BE2C (cell line): Measurements from ENCODE around the gene N4BP3.

Experiments used
- DNase-seq: peaks from one replicate; pipeline ENCODE4 v3.0.0-alpha.2; 2020
- H3K27me3 ChIP-seq: fragments of 250-450 bp; sonication (Bioruptor Pico); 2 replicates; pipeline ENCODE4 v1.5.1; 2020; ENCODE audit warnings: mild to moderate bottlenecking
- H3K36me3 ChIP-seq: fragments of 250-450 bp; sonication (Bioruptor Pico); 2 replicates; pipeline ENCODE4 v1.5.1; 2020; ENCODE audit warnings: mild to moderate bottlenecking
- H3K4me1 ChIP-seq: fragments of 250-450 bp; sonication (Bioruptor Pico); 2 replicates; pipeline ENCODE4 v1.5.1; 2020
- H3K4me3 ChIP-seq: 2 replicates; pipeline ENCODE4 v1.5.1; 2011; ENCODE audit warnings: low read depth, low read length
- H3K9me3 ChIP-seq: fragments of 250-450 bp; sonication (Bioruptor Pico); 2 replicates; pipeline ENCODE4 v1.5.1; 2020
- CTCF ChIP-seq: IDR thresholded peaks from 2 replicates; pipeline ENCODE4 v1.5.1; 2012; ENCODE audit warnings: mild to moderate bottlenecking, low read depth, low read length

N4BP3 gene

GRCh38 chr5:178174456-178174855 is 61.1 kb downstream of the N4BP3 start:
- H3K27me3 ChIP-seq, result no peaks in the 10 kb centered on the region
- no peak for TF ChIP-seq CTCF
- no peaks in the 10 kb centered on the region for H3K36me3 ChIP-seq

More at GRCh38 chr5:178174456-178174855, 61.1 kb downstream of the N4BP3 start:
- Histone ChIP-seq H3K4me3 (no peak overlapping the region), H3K9me3 (no peaks in the 10 kb centered on the region), H3K4me1 (no peaks in the 10 kb centered on the region)
- no peak for DNase-seq
